IMR-90 (cell line): ENCODE data around the gene ADAMTS13. TPM values are rescaled to one million over a fixed set of nuclear protein-coding genes. Genes with fewer than 3 reads are reported as not detected.

Experiments used
- ATAC-seq: fragments of 200-7000 bp; cut with Tn5 transposase; 2 replicates; pipeline ENCODE4 v1.9.1; 2020; ENCODE audit warnings: low read depth, mild to moderate bottlenecking, moderate library complexity
- BruUV-seq: library from RNA; stranded (reverse); fragments of 400-500 nt; replicated peaks from 2 replicates; lab custom pipeline; 2021; lab: Mats Ljungman, UMichigan
- CTCF ChIA-PET: fragments of 300-600 bp; formaldehyde crosslinking; extraction: SDS; loops from one replicate; lab custom pipeline; 2021; ENCODE audit warnings: antibody characterized with exemption; lab: Yijun Ruan, JAX
- POLR2A ChIA-PET: fragments of 300-600 bp; sonication (Branson Sonifier 250); formaldehyde crosslinking; loops from one replicate; lab custom pipeline; 2022; ENCODE audit warnings: antibody characterized with exemption; ENCODE audit not compliant: unreplicated experiment; lab: Charles Lee
- DNase-seq: peaks from one replicate; pipeline ENCODE4 v3.0.0; 2013
- H2AFZ ChIP-seq: replicated peaks from 2 replicates; pipeline ENCODE3; 2013; ENCODE audit warnings: low read length, mild to moderate bottlenecking; ENCODE audit not compliant: poor library complexity
- H2AK5ac ChIP-seq: 2 replicates; pipeline ENCODE4 v1.6.1; 2013; ENCODE audit warnings: low read depth, low read length, inconsistent platforms
- H2AK9ac ChIP-seq: replicated peaks from 2 replicates; pipeline ENCODE3; 2013; ENCODE audit warnings: mild to moderate bottlenecking, low read depth, low read length, moderate library complexity; ENCODE audit not compliant: poor library complexity
- H2BK120ac ChIP-seq: 2 replicates; pipeline ENCODE4 v1.6.1; 2013; ENCODE audit warnings: low read depth, low read length, inconsistent platforms
- H2BK15ac ChIP-seq: 3 replicates; pipeline ENCODE4 v1.6.1; 2013; ENCODE audit warnings: low read depth, low read length, inconsistent platforms
- H2BK20ac ChIP-seq: 2 replicates; pipeline ENCODE4 v1.6.1; 2013; ENCODE audit warnings: low read depth, mild to moderate bottlenecking, inconsistent platforms, low read length, moderate library complexity
- H2BK5ac ChIP-seq: 2 replicates; pipeline ENCODE4 v1.6.1; 2013; ENCODE audit warnings: mild to moderate bottlenecking, low read depth, low read length, inconsistent platforms; ENCODE audit not compliant: poor library complexity, severe bottlenecking
- H3K14ac ChIP-seq: replicated peaks from 2 replicates; pipeline ENCODE4 v1.6.1; 2013; ENCODE audit warnings: low read depth, low read length, inconsistent platforms
- H3K18ac ChIP-seq: 2 replicates; pipeline ENCODE4 v1.6.1; 2013; ENCODE audit warnings: low read depth, low read length, control low read depth
- H3K23ac ChIP-seq: 2 replicates; pipeline ENCODE4 v1.6.1; 2013; ENCODE audit warnings: low read depth, low read length, inconsistent platforms
- H3K27ac ChIP-seq: 2 replicates; pipeline ENCODE4 v1.5.1; 2013; ENCODE audit warnings: mild to moderate bottlenecking, control low read depth, low read length; ENCODE audit not compliant: insufficient read depth
- H3K27me3 ChIP-seq: 2 replicates; pipeline ENCODE4 v1.6.1; 2013; ENCODE audit warnings: low read length; ENCODE audit not compliant: control insufficient read depth, insufficient read depth
- H3K36me3 ChIP-seq: 2 replicates; pipeline ENCODE4 v1.6.1; 2013; ENCODE audit warnings: low read length, mixed read lengths; ENCODE audit not compliant: control insufficient read depth, insufficient read depth
- H3K4ac ChIP-seq: 2 replicates; pipeline ENCODE4 v1.6.1; 2013; ENCODE audit warnings: low read depth, low read length, inconsistent platforms
- H3K4me1 ChIP-seq: 2 replicates; pipeline ENCODE4 v1.6.1; 2013; ENCODE audit warnings: low read length, mixed read lengths; ENCODE audit not compliant: control insufficient read depth, insufficient read depth
- H3K4me2 ChIP-seq: 2 replicates; pipeline ENCODE4 v1.6.1; 2013; ENCODE audit warnings: low read depth, mild to moderate bottlenecking, control low read depth, low read length, moderate library complexity
- H3K4me3 ChIP-seq: 2 replicates; pipeline ENCODE4 v1.5.1; 2013; ENCODE audit warnings: low read depth, mild to moderate bottlenecking, control low read depth, low read length, moderate library complexity; ENCODE audit not compliant: insufficient read depth
- H3K56ac ChIP-seq: 2 replicates; pipeline ENCODE4 v1.6.1; 2013; ENCODE audit warnings: low read length, inconsistent platforms; ENCODE audit not compliant: insufficient read depth; ENCODE audit errors: extremely low read depth
- H3K79me1 ChIP-seq, 2 experiments: 2 replicates each; pipeline ENCODE4 v1.6.1; 2013; ENCODE audit warnings: low read length in 2 of 2, inconsistent platforms in 1 of 2, low read depth in 1 of 2
- H3K9ac ChIP-seq: 2 replicates; pipeline ENCODE4 v1.6.1; 2013; ENCODE audit warnings: low read depth, low read length, control low read depth
- H3K9me1 ChIP-seq: 2 replicates; pipeline ENCODE4 v1.6.1; 2013; ENCODE audit warnings: low read length, inconsistent platforms; ENCODE audit not compliant: insufficient read depth
- H3K9me3 ChIP-seq: 2 replicates; pipeline ENCODE4 v1.6.1; 2013; ENCODE audit warnings: low read length; ENCODE audit not compliant: control insufficient read depth, insufficient read depth
- H4K20me1 ChIP-seq: 2 replicates; pipeline ENCODE4 v1.6.1; 2013; ENCODE audit warnings: low read length, inconsistent platforms; ENCODE audit not compliant: insufficient read depth
- H4K5ac ChIP-seq: 2 replicates; pipeline ENCODE4 v1.6.1; 2013; ENCODE audit warnings: mild to moderate bottlenecking, low read depth, low read length, control low read depth
- H4K8ac ChIP-seq, 2 experiments: 2 replicates each; pipeline ENCODE4 v1.6.1; 2013; ENCODE audit warnings: low read depth in 2 of 2, low read length in 2 of 2, control low read depth in 1 of 2, inconsistent platforms in 1 of 2
- H4K91ac ChIP-seq: 2 replicates; pipeline ENCODE4 v1.6.1; 2013; ENCODE audit warnings: low read depth, low read length, inconsistent platforms; ENCODE audit not compliant: insufficient read depth
- SMC3 ChIP-seq: fragments of 150-350 bp; IDR thresholded peaks from 2 replicates; pipeline ENCODE4 v1.6.1; 2016; ENCODE audit warnings: low read depth, mild to moderate bottlenecking, antibody characterized with exemption, low read length, moderate library complexity
- USF2 ChIP-seq: fragments of 150-350 bp; IDR thresholded peaks from 2 replicates; pipeline ENCODE4 v1.6.1; 2017; ENCODE audit warnings: mild to moderate bottlenecking, antibody characterized with exemption, low read length, low read depth
- WGBS, 2 experiments: methylation state at CpG; one replicate each; pipeline versions ENCODE4 v1.1.5 to v1.1.7; 2013; ENCODE audit warnings: missing lambda C conversion rate in 2 of 2; ENCODE audit not compliant: insufficient read length in 1 of 2; ENCODE audit errors: extremely low coverage in 2 of 2; 5-methylcytosine and 5-hydroxymethylcytosine counted together
- dilution Hi-C: fragments of 300-500 bp; cut with HindIII; formaldehyde crosslinking; loops from one replicate; pipeline ENCODE4 v1.14.3; 2018; ENCODE audit warnings: low sequenced_read_pairs; ENCODE audit not compliant: unreplicated experiment
- in situ Hi-C: fragments of 300-500 bp; cut with MboI; formaldehyde crosslinking; loops from 3 replicates; pipeline ENCODE4 v1.14.3; 2019; ENCODE audit warnings: low sequenced_read_pairs, inconsistent platforms, mixed read lengths
- intact Hi-C: fragments of 100-400 bp; cut with micrococcal nuclease; formaldehyde crosslinking; loops from 2 replicates; pipeline ENCODE4 v1.10.0; 2022
- polyA plus RNA-seq, 3 experiments: library from polyadenylated mRNA; depleted of rRNA; stranded (reverse); fragments of >200 nt; gene quantifications; 2 replicates each; pipeline ENCODE4 v1.2.3, GENCODE V29; 2012; ENCODE audit warnings: low replicate concordance in 1 of 3
- total RNA-seq: library from RNA; depleted of rRNA; stranded (reverse); fragments of >200 nt; gene quantifications from 2 replicates; pipeline ENCODE4 v1.2.3, GENCODE V29; 2012

ADAMTS13 gene
- total and polyA plus RNA-seq, 2 of the 4 experiments (the other 2 are of a cell fraction) = 0.18 to 2.8 TPM

- peaks cover 15% of the 10 kb centered on the region for H3K27me3 ChIP-seq
- ATAC-seq (peak; percentile 56), DNase-seq (no peak)
- H3K14ac ChIP-seq = no peak overlapping the region
- H2BK5ac ChIP-seq = no peak overlapping the region
- BruUV-seq = no TSS peak
- H4K8ac ChIP-seq = no peak overlapping the region
- peak overlapping the region; percentile 55; the same call in 1 of the 2 replicates for H3K4me2 ChIP-seq
- WGBS, 2 experiments = 1% methylated on average over 16 of the region's 57 CpGs; no CpG with 5 or more reads in 1 of the 2 experiments
- peak overlapping the region; percentile 79 for H2AFZ ChIP-seq
- H3K4me1 ChIP-seq = peaks cover under 1% of the 10 kb centered on the region; the same call in 1 of the 2 replicates
- no peak overlapping the region for H4K5ac ChIP-seq
- no peak overlapping the region for H3K9ac ChIP-seq
- dilution Hi-C loops (no loop called here), in situ Hi-C loops (no loop called here), intact Hi-C loops (no loop called here)
- TF ChIP-seq SMC3 = no peak
- TF ChIP-seq USF2 = peak; percentile 38; the same call in 1 of the 2 replicates
- no peak overlapping the region for H4K91ac ChIP-seq
- H3K9me3 ChIP-seq = no peaks in the 10 kb centered on the region
- POLR2A ChIA-PET = no interaction called here
- no peaks in the 10 kb centered on the region for H3K79me1 ChIP-seq
- H3K18ac ChIP-seq = no peak overlapping the region
- H3K23ac ChIP-seq = no peak overlapping the region
- H3K36me3 ChIP-seq = peaks cover 4% of the 10 kb centered on the region; the same call in 1 of the 2 replicates
- H3K4ac ChIP-seq = no peak overlapping the region
- H3K4me3 ChIP-seq = peak overlapping the region; percentile 4; the same call in 1 of the 2 replicates
- H2BK120ac ChIP-seq = no peak overlapping the region
- CTCF ChIA-PET = no interaction called here
- peaks cover 8% of the 10 kb centered on the region for H3K9me1 ChIP-seq
- no peak overlapping the region for H2AK5ac ChIP-seq
- H2BK20ac ChIP-seq = no peak overlapping the region
- H4K20me1 ChIP-seq = peaks cover under 1% of the 10 kb centered on the region; the same call in 1 of the 2 replicates
- no peak overlapping the region for H3K27ac ChIP-seq
- H3K56ac ChIP-seq = no peak overlapping the region
- H2AK9ac ChIP-seq = no peak overlapping the region
- no peak overlapping the region for H2BK15ac ChIP-seq
Observed at GRCh38 chr9:133428617-133429101, 6.5 kb downstream of the ADAMTS13 start.
